AG20443 (cell line): Measurements from ENCODE around the gene TXNIP.

ENCODE experiments used
- DNase-seq: peaks from one replicate; pipeline ENCODE4 v3.0.0; 2012; ENCODE audit warnings: low spot score, mixed read lengths

The TXNIP gene

DNA sequence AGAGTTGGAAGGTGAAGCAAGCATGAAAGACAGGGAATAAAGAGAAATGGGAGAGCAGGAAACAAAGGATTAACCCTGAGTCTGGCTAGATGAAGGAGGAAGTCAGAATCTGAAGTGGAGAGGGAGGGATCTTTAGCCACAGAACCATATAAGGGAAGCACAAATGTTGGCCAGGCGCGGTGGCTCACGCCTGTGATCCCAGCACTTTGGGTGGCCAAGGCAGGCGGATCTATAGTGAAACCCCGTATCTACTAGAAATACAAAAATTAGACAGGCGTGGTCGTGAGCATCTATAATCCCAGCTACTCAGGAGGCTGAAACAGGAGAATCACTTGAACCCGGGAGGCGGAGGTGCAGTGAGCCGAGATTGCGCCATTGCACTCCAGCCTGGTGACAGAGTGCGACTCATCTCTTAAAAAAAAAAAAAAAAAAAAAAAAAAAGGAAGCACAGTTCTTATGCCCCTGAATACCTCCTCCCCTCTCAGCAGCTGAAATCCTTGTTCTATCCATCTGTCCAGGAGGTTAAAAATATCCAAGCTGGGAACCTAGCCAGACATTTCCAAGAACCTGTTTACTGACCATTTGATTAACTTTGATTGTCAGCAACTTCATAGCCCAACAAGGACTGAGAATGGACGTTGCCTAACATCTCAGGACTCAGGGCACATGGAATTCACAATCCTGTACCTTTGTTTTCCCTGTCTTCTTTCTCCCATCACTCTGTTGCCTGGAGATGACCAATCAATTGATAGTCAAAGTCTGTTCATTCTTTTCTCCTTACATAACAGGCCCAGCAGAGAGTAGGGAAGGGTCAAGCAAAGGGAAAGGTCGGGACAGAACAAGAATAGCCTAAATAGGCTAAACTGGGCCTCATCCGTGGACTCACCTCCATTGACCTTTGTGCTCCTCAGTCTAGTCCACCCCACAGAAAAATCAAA lies 10.6 kb downstream of the TXNIP start:
- DNase-seq, result peak; percentile 52

DNA sequence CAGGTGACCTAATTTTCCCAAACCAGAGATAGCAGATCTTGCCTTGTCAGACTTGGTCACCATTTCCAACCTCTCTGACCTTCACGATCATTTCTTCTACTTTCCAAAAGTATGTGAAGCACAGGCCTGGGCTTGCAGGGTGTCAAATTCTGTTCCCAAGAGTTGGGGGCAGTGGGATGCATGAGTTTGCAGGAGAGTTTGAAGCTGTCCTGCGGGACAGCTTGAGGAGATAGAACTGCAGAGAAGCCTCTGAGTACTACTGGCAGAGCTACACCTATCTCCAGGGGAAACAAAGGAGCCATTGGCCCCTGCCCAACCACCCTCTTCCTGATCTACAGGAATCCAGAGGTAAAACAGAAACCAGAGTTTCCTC lies 11.3 kb downstream of the TXNIP start:
- DNase-seq, result no peak

DNA sequence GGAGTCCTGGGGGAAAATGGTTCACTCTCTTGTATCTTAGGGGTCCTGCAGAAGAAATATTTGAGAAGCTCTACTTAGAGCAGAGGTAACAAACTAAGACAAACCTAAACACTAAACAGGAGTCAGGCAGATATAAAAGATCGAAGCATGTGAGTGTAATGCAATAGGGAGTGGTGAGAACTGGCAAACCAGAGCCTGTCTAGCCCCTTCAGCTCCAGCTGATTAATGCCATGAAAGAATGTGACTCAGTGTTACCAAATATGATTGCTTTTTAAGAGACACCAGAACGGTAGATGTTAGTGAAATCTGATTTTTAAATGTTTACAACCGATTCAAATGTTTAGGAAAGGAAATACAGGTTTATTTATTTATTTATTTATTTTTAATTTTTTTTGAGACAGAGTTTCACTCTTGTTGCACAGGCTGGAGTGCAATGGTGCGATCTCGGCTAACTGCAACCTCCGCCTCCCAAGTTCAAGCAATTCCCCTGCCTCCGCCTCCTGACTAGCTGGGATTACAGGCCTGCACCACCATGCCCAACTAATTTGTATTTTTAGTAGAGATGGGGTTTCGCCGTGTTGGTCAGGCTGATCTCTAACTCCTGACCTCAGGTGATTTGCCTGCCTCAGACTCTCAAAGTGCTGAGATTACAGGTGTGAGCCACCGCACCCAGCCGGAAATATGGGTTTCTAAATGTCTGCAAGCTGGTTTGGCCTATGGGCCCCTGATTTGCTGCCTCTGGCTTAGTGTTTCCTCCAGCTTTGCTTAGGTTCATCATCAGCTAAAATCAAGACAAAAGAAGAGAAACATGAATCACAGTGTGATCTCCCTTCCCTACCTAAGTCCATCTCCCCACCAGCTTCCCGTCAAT lies 12.2 kb downstream of the TXNIP start:
- DNase-seq, result no peak

DNA sequence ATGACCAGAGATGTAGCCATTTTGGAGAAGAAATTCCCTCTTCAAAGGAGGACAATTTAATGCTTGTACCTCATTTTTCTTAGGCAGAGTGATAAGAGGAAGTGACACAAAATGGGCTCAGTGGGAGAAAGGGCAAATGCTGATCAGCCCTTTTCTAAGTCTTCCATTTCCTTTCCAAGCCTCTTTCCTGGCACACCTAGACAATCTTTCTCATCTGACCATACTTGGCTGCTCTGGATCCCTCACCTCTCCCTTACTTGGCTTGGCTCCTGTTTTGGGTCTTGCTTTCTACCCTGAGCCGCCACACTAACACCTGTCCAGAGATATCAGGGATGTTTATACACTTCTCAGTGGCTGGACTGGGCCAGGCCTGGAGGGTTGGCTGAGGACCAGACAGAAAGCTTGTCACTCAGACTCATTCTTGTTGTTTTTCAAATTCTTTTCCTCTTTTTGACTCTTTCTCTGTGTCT lies 13.1 kb downstream of the TXNIP start:
- DNase-seq, result no peak

DNA sequence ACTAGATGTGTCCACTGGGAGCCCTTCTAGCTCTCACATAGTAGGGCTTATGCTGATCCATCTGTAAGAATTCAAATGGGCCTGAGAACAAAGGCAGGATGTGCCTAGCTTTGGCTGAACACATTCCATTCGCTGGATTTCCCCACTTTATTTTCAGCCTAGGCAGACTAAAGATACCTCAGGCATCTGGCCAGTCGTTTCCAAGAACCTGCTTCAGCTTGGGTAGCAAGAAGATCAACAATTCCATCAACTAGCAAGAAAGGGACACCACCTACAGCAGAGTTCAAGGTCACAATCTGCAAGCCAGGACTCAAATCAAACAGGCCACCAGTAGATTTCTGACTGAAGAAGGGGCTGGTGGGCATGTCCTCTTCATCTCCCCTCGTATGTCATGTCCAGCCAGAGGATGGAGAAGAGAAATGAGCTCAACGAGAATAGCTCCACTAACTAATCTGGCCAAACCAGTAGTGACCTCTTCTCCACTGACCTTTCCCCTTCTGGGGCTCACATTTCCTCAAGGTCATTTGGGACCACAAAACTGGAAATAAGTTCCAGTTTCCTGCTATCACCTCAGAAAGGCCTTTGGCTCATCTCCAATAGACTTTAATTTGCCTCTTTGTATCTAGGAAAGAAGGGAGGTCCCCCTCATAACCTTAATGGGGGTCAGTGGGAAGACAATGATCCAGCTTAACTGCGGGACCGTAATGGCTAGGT lies 14.2 kb downstream of the TXNIP start:
- no peak for DNase-seq

DNA sequence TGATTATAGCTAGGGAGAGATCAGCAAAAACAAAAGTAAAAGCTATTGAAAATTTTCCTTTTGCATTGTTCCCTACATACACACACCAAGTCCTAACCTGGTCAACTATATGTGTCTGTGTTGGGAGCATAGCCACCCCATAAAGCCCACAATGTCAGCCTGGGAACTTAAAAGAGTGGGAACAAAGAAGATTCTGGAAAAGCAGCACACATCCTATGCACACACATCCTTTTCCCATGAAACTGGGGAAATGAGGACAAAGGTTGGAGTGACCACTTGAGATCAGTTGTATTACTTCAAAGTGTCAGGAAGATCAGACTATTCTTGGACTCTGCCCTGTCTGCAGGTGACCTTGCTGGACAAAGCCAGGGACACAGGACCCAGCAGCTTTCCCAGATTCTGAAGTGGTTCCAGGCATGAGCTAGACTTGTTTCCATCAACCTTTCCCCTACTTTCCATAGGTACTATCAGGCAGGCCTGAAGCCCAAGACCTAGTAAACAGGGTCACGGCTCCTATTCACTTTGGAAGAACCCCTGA lies 15.9 kb downstream of the TXNIP start:
- DNase-seq, result no peak

DNA sequence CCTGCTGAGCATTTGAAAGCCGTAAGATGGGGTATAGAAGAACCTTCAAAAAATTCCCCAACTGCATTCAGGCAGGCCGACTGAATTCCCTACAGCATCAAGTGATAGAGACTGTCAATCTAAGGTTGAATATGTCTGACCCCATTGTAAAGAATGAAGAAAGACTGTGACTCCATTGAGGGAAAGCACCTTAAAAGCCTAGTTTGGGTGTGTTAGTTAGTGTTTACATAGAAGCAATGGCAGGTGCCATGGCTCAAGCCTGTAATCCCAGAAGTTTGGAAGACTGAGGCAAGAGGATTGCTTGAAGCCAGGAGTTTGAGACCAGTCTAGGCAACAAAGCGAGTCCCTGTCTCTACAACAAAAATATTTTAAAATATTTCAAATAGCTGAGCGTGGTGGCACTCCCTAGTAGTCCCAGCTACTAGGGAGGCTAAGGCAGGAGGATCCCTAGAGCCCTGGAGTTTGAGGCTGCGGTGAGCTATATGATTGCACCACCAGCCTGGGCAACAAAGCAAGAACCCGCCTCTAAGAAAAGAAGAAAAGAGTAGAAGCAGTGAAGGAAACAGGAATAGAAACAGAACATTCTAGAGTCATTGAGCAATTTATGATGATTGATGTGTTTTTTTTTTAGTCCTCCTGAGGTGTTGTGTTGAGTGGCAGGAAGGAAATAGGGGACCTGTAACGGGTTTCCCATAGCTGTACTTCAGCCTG lies 16.5 kb downstream of the TXNIP start:
- no peak for DNase-seq

DNA sequence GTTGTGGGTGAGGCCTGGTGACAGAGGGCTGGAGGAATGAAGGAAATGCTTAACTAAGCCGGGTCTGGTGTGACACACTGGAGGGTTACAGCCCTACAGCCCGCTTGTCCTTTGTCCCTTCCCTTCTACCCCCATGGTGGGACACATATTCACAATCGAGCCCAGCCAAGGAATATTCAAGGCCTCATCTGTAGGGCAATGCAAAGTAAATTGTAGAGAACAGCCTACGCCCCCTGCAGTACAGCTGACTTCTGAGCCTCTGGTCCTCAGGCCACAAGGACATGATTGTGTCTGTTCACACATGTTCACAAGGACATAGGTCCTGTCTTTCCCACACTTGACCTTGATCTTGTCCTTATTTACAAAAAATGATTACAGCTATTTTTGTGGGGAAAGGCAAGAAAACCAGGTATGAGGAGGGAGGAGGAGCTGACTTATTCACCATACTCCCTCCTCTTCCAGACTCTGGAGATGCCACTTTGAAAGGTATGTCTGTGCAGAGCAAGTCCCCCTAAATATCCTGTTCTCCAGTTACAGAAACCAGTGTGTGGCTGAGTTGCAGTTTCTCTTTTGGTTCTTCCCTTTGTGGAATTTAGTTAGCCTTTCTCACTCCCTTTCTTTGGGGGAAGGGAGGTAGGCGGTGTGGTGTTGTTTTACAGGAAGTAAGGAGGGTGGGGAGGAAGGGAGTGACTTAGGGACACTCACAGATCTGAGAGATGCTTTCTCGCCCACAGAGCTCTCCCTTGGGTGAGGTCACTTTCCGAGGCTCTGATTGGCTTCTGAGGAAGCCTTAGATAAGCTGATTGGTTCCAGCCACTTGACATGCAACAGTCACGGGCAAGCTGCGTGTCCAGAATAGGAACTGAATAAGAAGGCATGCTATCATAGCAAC lies 17.3 kb downstream of the TXNIP start:
- peak; percentile 94 for DNase-seq

DNA sequence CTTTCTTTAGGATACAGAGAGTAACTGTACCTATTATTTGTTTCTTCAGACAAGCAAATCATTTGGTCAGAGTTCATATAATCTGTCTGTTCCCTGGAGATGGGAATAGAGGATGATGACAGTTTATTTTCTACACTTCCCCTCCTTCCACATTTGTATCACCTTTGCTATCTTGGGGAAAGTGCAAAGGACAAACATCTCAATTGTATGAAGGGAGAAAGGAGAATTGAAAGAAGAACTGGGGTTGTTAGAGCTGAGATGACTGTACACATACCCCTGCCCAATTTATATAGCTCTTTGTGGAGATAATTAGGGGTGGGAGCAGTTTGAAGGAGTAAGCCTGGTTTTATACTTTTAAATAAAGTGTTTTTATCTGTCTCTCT lies 17.9 kb downstream of the TXNIP start:
- DNase-seq, result no peak

DNA sequence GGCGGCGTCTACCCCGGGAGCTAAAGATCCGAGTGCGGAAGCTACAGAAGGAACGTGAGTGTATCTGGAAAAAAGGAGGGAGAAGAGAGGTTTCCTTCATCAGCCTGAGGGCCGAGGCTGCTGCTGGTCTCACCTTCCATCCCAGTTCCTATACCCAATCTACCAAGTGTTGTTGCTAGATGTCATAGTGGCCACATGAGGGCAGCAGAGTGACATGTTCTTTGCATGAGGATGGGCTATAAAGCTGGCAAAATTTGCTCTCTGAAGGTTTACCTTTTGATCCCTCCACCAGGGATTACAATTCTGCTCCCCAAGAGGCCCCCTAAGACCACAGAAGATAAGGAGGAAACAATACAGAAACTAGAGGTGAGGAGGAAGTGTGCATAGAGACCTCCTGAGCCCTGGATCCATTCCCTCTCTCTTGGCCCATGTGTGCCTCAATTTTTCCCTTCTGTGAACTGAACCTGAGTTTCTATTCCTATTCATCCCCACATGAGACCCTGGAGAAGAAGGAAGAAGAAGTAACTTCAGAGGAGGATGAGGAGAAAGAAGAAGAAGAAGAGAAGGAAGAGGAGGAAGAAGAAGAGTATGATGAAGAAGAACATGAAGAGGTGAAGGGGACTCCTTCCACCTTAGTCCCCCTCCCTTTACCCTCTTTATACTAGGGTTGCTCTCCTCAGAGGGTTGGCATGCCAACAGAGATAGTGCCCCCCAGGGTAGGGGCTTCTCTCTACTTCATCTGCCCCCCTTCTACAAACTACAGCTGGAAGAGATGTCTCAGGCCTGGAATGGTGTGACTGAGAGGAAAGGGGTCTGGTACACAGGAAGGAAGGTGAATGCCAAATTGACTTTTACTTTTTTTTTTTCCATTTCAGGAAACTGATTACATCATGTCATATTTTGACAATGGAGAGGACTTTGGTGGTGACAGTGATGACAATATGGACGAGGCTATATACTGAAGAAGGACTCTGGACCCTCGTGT lies 18.6 kb downstream of the TXNIP start:
- DNase-seq, result peak; percentile 73

DNA sequence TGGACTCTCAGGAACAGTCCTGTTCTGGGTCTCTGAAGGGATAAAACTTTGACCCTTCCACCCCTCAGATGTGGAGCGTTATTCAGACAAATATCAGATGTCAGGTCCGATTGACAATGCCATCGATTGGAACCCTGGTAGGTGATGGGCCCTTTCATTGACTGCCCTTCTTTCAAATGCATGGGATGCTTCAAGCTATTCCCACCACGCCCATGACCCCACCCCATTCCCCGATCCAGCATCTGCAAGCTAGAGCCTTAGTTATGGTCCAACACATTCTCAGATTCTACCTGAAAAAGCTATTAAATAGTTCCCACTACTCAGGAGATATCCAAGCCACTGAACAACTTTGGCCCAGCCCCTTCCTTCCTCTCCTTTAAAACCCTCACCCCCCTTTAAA lies 19.4 kb downstream of the TXNIP start:
- DNase-seq, result no peak

DNA sequence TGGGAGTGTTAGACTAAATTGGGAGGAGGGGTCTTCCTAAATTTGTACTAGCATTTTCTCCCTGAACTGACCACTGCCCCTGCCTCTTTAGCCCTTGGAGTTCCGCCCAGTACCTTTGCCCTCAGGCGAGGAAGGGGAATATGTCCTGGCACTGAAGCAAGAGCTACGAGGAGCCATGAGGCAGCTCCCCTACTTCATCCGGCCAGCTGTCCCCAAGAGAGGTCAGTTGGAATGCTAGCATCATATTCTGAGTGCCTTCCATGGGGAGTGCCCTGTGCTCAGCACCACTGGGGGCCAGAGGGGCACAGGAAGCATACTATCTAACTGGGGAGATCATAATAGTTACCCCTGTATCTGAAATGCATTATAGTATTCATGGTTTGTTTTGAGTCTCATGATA lies 21.2 kb downstream of the TXNIP start:
- DNase-seq, result no peak

DNA sequence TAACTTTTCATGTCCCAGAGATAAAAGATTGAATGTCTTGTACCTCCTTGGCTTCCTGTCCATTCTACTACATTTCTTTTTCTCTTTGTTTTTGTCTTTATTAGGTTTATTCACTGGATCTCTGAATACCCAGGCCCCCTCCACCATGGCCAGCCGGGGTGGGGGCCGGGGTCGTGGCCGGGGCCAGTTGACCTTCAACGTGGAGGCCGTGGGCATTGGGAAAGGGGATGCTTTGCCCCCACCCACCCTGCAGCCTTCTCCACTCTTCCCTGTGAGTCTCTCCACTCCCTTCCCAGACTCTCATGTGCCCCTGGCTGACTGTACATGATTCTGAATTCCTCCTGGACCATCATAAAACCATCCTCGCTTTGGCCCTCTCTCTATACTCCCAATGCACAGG lies 21.7 kb downstream of the TXNIP start:
- no peak for DNase-seq

DNA sequence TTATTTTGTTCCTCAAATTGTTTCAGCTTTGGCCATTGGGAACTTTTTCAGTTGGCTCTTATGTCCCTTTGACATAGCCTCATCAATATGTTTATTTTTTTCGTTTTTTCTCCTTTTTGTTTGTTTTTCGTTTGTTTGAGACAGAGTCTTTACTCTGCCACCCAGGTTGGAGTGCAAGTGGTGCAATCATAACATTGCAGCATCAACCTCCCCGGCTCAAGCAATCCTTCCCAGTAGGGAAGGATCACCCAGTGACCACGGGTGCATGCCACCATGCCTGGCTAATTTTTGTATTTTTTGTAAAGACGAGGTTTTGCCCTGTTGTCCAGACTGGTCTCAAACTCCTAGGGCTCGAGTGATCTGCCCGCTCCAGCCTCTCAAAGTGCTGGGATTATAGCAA lies 23.8 kb downstream of the TXNIP start:
- no peak for DNase-seq

DNA sequence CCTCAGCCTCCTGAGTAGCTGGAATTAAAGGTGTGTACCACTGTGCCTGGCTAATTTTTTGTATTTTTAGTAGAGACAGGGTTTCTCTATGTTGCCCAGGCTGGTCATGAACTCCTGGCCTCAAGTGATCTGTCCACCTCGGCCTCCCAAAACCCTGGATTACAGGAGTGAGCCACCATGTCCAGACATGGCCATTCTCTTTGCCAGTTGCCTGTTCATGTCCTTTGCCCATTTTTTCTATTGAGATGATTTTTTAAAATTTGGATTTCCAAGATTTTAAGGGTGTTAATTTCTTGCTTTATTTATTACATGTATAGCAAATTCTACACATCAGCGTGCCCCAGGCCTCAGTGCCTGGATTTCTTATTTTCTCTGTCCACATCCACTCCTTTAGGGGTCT lies 29.1 kb downstream of the TXNIP start:
- no peak for DNase-seq

DNA sequence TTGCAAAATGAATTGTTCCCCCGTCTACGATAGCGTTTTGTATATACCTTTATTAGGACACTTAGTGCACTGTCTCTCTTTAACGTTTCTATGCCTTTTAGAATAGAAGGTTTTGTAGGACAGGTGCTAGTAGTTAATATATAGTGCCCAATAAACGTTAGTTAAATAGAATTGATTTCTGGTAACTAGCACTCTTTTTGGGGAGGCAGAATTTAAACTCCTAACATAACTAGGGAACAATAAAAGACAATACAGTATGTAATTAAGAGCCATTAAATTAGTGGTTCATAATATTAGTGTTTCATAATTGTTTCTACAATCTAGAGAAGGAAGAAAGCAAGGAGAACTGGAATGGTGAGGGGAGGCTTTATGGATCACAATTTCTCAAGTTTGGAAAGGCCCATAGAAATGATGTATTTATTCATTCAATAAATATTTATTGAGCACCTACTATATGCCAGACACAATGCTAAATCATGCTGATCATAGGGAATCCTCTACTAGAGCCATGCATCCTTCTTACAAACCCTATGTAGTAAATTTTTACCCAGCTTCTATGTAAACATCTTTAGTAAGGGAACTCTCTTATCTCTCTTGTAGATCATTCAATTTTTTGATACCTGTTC lies 31.1 kb downstream of the TXNIP start:
- DNase-seq, result no peak

DNA sequence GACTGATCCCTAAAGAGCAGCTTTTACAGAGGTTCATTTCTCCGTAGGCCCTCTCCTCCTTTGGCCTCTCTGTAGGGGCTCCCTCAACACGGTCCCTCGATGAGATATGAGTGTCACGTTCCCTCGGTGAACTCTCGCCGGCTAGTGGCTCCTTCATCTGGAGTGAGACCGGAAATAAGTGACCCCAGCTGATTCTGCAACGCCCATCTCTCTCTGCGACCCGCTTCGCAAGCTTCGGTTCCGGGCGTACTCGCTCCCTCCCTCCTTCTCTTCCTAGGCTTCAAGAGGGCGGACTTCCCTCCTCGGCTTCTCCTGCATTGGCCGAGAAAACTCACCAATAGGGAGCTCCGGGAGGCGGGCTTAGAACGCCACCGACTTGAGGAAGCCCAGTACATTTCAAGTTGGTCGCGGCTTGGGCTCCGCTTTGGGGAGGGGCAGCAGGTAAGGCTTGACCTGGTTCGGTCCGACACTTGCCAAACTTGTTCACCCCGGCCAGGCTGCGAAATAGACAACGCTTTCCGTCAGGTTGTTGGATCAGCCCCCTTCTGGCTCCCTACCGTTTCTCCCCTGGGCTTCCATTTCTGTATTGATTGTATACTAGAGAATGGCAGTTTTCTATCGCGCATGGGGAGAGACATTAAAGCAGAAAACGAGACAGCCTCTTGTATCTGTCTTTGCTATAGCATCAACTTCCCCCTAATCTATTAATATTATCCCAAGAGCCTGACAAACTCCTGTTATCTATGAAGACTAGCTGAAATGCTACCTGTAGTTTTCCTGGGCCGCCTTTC lies 31.9 kb downstream of the TXNIP start, which contains the start of the genes ANKRD34A and POLR3GL:
ANKRD34A (minus strand) TSS at position 248 of the 791 bp plus-strand sequence. CDS start 2,816 bp downstream, outside the sequence.
POLR3GL (plus strand) TSS at position 363 of the 791 bp plus-strand sequence. CDS start 10,176 bp downstream, outside the sequence.
- DNase-seq, result peak; percentile 91
